ENCODE results near the gene SGIP1. TPM values are rescaled to one million over a fixed set of nuclear protein-coding genes. Genes with fewer than 3 reads are reported as not detected.
"Not testable (repeated sequence)": the region's sequence is repeated elsewhere in the genome, so short reads cannot be mapped to it uniquely, and the experiment has no call there.

The SGIP1 gene
- total RNA-seq, 3 donors from 2014 or later = not detected

DNA sequence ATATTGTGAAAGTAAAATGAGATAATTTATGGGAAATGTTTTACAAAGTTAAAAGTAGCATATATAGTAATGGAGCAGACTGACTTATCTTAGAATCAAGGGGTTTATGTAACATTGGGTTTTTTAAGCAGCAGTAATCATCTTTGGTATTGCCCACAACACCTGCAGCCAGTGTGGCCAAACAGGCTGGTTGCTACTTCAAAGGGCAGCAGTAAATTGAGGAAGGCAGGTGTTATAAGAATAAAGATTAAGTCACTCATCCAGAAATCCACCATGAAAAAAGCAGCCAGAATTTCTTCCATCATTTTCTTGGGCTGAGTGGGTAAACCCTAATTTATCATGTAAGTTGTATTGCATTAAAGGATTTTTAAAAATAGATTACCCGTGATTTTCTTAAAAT lies 235.0 kb downstream of the SGIP1 start:
- no peaks in the 10 kb centered on the region for H3K9me3 Mint-ChIP-seq
- no peak for ATAC-seq
- H3K27me3 Mint-ChIP-seq (ENCODE audit: low read depth) = no peaks in the 10 kb centered on the region
- H3K4me1 Mint-ChIP-seq (ENCODE audit: low read depth) = peaks cover 30% of the 10 kb centered on the region
- DNase-seq = no peak
- peak overlapping the region; percentile 65 for H3K4me3 Mint-ChIP-seq
- H3K36me3 Mint-ChIP-seq (ENCODE audit: insufficient read depth) = no peaks in the 10 kb centered on the region

DNA sequence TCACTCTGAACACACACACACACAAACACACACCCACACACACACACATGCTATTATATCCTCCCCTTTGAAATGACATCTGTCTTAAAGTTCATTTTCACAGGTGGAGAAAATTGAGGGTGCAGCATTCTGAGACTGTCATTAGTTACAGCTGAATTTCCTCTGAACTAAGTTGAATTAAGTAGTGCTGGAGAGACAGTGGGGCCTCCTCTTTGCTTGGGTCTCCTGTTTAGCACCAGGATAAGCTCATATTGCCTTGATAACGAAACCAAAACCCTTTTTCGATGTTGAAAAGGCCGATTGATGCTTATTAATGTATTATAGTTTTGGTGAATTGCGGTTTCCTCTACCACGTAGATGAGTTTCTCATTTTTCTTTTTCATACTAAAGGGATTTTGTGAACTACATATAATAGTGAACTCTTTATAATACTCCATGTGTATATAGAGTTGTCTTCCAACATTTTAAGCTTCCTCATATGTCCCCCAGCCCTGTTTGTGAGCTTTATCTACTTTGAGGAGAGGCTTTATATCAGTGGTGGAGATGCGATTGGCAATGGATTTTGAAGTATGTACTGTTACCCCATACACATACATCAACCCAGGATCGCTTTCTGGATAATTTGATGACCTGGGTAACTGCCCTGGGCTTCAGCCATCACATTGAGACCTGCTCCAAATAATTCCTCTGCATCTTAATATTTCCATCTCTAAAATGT lies 235.7 kb downstream of the SGIP1 start:
- Mint-ChIP-seq H3K4me3 (peak overlapping the region; percentile 65), H3K27me3 (ENCODE audit: low read depth) (no peaks in the 10 kb centered on the region), H3K9me3 (no peaks in the 10 kb centered on the region), H3K36me3 (ENCODE audit: insufficient read depth) (no peaks in the 10 kb centered on the region), H3K4me1 (ENCODE audit: low read depth) (peaks cover 30% of the 10 kb centered on the region)
- no peak for DNase-seq
- peak; percentile 59 to 69 for ATAC-seq

- no peaks in the 10 kb centered on the region for H3K36me3 Mint-ChIP-seq (ENCODE audit: insufficient read depth)
- no peak for ATAC-seq
- H3K27me3 Mint-ChIP-seq (ENCODE audit: low read depth) = no peaks in the 10 kb centered on the region
- H3K4me3 Mint-ChIP-seq = peak overlapping the region; percentile 65
- no peaks in the 10 kb centered on the region for H3K9me3 Mint-ChIP-seq
- H3K4me1 Mint-ChIP-seq (ENCODE audit: low read depth) = peaks cover 28% of the 10 kb centered on the region
- no peak for DNase-seq
These were observed 236.3 kb downstream of the SGIP1 start for GRCh38 chr1:66770240-66770639.

DNA sequence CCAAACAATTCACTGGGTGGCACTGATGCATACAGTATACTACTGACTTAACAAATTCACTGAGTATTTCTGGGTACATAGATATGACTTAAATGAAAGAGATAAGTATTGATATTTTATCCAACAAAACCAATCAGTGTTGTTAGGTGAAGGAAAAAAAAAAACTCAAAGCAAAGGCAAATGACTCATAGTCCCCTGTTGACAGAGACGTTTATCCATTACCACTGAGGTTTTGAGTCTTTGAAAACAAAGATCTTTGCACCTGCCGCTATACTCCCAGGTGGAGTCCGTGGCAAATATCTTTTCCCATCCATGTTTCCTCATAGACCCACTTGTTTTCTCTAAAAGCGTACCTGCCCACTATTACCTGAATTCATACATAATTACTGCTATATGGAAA lies 236.7 kb downstream of the SGIP1 start:
- H3K9me3 Mint-ChIP-seq = no peaks in the 10 kb centered on the region
- H3K27me3 Mint-ChIP-seq (ENCODE audit: low read depth) = no peaks in the 10 kb centered on the region
- peaks cover 28% of the 10 kb centered on the region for H3K4me1 Mint-ChIP-seq (ENCODE audit: low read depth)
- no peaks in the 10 kb centered on the region for H3K36me3 Mint-ChIP-seq (ENCODE audit: insufficient read depth)
- peak in 1 of 2 donors; percentile 39 for ATAC-seq
- DNase-seq = no peak
- peak overlapping the region; percentile 65 for H3K4me3 Mint-ChIP-seq

- DNase-seq = no peak
- Mint-ChIP-seq H3K36me3 (ENCODE audit: insufficient read depth) (no peaks in the 10 kb centered on the region), H3K27me3 (ENCODE audit: low read depth) (no peaks in the 10 kb centered on the region), H3K9me3 (no peaks in the 10 kb centered on the region), H3K4me3 (no peak overlapping the region), H3K4me1 (ENCODE audit: low read depth) (peaks cover 28% of the 10 kb centered on the region)
- no peak for ATAC-seq
These were observed 239.3 kb downstream of the SGIP1 start for GRCh38 chr1:66773227-66773626.

DNA sequence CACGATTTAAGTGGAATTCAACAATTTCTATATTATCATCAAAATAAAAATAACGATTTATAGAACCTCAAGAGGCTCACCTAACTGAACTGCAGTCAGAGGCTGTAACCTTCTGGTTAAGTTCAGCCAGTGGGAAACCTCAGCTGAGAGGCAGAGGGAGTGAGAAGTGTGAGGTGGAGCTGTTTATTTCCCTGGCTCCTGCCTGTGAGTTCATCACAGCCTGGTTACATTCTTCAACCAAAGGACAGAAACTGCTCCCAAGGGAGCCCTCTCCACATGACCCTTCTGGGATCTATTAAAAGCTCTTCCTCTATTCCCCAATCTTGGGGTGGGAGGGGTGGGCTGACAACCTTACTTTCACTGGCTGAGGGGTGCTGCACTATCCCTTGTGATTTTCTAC lies 240.5 kb downstream of the SGIP1 start:
- H3K4me3 Mint-ChIP-seq = no peak overlapping the region
- H3K4me1 Mint-ChIP-seq (ENCODE audit: low read depth) = peaks cover 18% of the 10 kb centered on the region
- ATAC-seq (no peak), DNase-seq (no peak)
- H3K36me3 Mint-ChIP-seq (ENCODE audit: insufficient read depth) = no peaks in the 10 kb centered on the region
- H3K9me3 Mint-ChIP-seq = no peaks in the 10 kb centered on the region
- peaks cover 2% of the 10 kb centered on the region for H3K27me3 Mint-ChIP-seq (ENCODE audit: low read depth)

DNA sequence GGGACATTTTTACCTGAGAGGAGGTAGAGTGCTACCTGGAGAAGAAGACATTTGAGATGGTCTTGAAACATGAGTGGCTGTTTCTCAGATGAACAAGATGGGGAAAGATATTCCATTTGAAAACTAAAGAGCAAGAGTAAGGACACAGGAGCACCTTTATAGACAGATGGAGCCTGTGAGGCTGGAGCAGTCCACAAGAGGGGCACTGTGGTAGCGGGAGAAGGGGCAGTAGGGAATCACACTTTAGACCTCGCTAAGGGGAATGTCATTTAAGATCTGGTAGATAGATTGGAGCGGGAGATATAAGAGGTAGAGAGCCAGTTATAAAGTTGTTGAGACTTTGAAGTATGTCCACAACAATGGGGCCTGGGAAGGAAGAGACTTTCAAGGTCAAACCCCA lies 241.7 kb downstream of the SGIP1 start:
- H3K4me3 Mint-ChIP-seq = no peak overlapping the region
- peaks cover 2% of the 10 kb centered on the region for H3K27me3 Mint-ChIP-seq (ENCODE audit: low read depth)
- peaks cover 6% of the 10 kb centered on the region for H3K4me1 Mint-ChIP-seq (ENCODE audit: low read depth)
- DNase-seq = no peak
- no peak for ATAC-seq
- no peaks in the 10 kb centered on the region for H3K36me3 Mint-ChIP-seq (ENCODE audit: insufficient read depth)
- H3K9me3 Mint-ChIP-seq = no peaks in the 10 kb centered on the region

DNA sequence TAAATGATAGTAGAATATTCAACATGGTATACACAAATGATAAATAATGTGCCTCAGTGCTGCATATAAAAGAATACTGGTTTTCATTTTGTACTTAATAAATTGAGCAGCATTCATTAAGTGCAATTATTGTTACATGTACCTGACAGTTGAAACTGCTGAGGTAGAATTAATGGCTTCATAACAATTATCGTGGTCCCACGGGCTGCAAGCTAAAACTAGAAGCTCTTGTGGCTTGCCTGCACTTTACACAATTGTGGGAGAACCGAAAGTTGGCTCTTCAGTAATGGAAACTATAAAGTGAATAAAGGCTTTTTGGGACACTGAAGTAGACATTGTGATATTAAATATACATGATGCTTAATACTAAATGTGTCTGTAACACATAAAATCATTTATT lies 243.9 kb downstream of the SGIP1 start:
- DNase-seq (no peak), ATAC-seq (no peak)
- Mint-ChIP-seq H3K27me3 (ENCODE audit: low read depth) (peaks cover 2% of the 10 kb centered on the region), H3K9me3 (no peaks in the 10 kb centered on the region), H3K36me3 (ENCODE audit: insufficient read depth) (no peaks in the 10 kb centered on the region), H3K4me1 (ENCODE audit: low read depth) (no peaks in the 10 kb centered on the region), H3K4me3 (no peak overlapping the region)

- DNase-seq (no peak), ATAC-seq (no peak)
- no peaks in the 10 kb centered on the region for H3K36me3 Mint-ChIP-seq (ENCODE audit: insufficient read depth)
- H3K27me3 Mint-ChIP-seq (ENCODE audit: low read depth) = peaks cover 2% of the 10 kb centered on the region
- no peaks in the 10 kb centered on the region for H3K9me3 Mint-ChIP-seq
- H3K4me3 Mint-ChIP-seq = no peak overlapping the region
- H3K4me1 Mint-ChIP-seq (ENCODE audit: low read depth) = no peaks in the 10 kb centered on the region
These were observed 244.3 kb downstream of the SGIP1 start for GRCh38 chr1:66778266-66778665.

DNA sequence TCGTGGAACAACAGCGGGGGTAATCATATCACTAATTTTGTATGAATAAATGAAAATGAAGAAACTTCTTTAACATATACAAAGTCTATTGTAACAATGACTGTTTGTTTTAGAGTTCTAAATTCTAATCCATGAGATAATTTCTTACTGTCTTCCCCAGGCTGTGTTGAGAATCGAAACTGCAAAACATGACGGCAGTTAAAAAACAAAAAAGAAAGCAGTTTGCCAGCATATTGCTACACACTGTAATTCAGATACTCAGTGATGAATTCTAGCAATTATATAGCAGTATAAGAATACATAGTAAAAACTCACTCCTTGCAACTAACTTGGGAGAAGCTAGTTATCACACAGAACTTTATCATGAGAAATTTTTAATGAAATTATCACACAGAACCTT lies 245.0 kb downstream of the SGIP1 start:
- Mint-ChIP-seq H3K4me1 (ENCODE audit: low read depth) (no peaks in the 10 kb centered on the region), H3K36me3 (ENCODE audit: insufficient read depth) (no peaks in the 10 kb centered on the region), H3K9me3 (no peaks in the 10 kb centered on the region), H3K27me3 (ENCODE audit: low read depth) (peaks cover 2% of the 10 kb centered on the region), H3K4me3 (no peak overlapping the region)
- ATAC-seq = no peak
- no peak for DNase-seq

DNA sequence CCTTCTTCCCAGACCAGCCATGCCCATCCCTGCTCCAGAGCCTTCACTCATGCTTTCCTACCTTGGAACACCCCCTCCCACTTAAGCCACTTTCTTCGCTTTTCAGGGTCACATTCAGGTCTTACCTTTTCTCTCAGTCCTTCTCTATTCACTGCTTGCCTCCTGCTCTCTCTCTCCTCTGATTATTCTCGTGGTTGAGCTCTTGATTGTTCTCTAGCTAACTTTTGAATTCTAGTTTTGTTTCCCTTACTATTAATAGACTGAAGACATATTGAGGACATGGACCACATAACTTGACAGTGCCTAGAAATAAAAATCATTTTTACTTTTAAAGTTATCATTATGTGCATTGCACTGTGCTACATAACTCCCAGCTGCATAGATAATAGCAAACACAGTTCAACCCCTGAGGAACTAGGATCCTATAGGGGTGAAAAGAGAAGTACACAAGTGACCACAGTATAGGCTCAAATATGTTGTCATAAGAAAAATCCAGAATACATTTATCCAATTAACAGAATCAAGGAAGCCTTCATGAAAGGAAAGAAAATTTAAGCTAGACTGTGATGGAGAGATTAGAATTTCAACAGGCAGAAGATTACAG lies 245.6 kb downstream of the SGIP1 start:
- Mint-ChIP-seq H3K4me1 (ENCODE audit: low read depth) (no peaks in the 10 kb centered on the region), H3K36me3 (ENCODE audit: insufficient read depth) (no peaks in the 10 kb centered on the region), H3K9me3 (no peaks in the 10 kb centered on the region), H3K27me3 (ENCODE audit: low read depth) (peaks cover 2% of the 10 kb centered on the region), H3K4me3 (no peak overlapping the region)
- no peak for DNase-seq
- no peak for ATAC-seq

GRCh38 chr1:66785800-66786199 lies 251.8 kb downstream of the SGIP1 start:
- not testable (repeated sequence) for H3K27me3 Mint-ChIP-seq (ENCODE audit: low read depth); H3K36me3 Mint-ChIP-seq (ENCODE audit: insufficient read depth); H3K9me3 Mint-ChIP-seq; H3K4me3 Mint-ChIP-seq; DNase-seq; ATAC-seq
- H3K4me1 Mint-ChIP-seq (ENCODE audit: low read depth) = peaks cover 18% of the 10 kb centered on the region

DNA sequence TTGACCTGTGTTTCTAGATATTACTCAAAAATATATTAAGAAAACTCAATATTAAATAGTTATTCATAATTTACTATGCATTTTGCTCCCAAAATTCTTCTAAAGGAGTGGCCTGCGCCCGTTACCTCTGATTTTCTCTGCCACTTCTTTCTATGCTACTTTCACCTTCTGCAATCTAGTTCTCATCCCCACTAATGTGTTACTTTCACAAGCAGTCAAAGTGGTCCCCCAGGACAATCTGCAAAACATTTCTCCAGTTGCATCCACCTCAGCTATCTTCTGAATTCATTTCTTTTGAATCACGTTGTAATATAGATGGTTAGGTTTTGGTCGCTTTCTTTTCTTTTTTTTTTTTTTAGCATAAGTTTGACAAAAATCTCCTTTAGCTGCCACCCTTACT lies 253.7 kb downstream of the SGIP1 start:
- Mint-ChIP-seq H3K4me3 (no peak overlapping the region), H3K27me3 (ENCODE audit: low read depth) (no peaks in the 10 kb centered on the region), H3K4me1 (ENCODE audit: low read depth) (peaks cover 18% of the 10 kb centered on the region), H3K9me3 (no peaks in the 10 kb centered on the region), H3K36me3 (ENCODE audit: insufficient read depth) (no peaks in the 10 kb centered on the region)
- ATAC-seq (no peak), DNase-seq (no peak)

- DNase-seq (peak; percentile 54), ATAC-seq (peak; percentile 99 to 100)
- H3K36me3 Mint-ChIP-seq (ENCODE audit: insufficient read depth) = no peaks in the 10 kb centered on the region
- peaks cover 18% of the 10 kb centered on the region for H3K4me1 Mint-ChIP-seq (ENCODE audit: low read depth)
- no peaks in the 10 kb centered on the region for H3K27me3 Mint-ChIP-seq (ENCODE audit: low read depth)
- H3K4me3 Mint-ChIP-seq = peak overlapping the region; percentile 68
- H3K9me3 Mint-ChIP-seq = no peaks in the 10 kb centered on the region
These were observed 254.4 kb downstream of the SGIP1 start for GRCh38 chr1:66788231-66788939.
